GM12878 (cell line): Measurements from ENCODE around the gene EYA2. TPM values are rescaled to one million over a fixed set of nuclear protein-coding genes. Genes with fewer than 3 reads are reported as not detected.

Source experiments
- ATF2 ChIP-seq: IDR thresholded peaks from 2 replicates; pipeline ENCODE4 v1.6.1; 2012; ENCODE audit warnings: low read length, inconsistent platforms
- BCL3 ChIP-seq: IDR thresholded peaks from 2 replicates; pipeline ENCODE4 v1.6.1; 2011; ENCODE audit warnings: borderline replicate concordance, low read depth, mild to moderate bottlenecking, moderate library complexity, low read length; ENCODE audit not compliant: insufficient read depth, poor library complexity, severe bottlenecking
- CBX5 ChIP-seq: sonication (generic); IDR thresholded peaks from 2 replicates; pipeline ENCODE4 v1.6.1; 2016; ENCODE audit warnings: low read depth, moderate library complexity, mild to moderate bottlenecking, inconsistent platforms
- IKZF2 ChIP-seq, 2 experiments: fragments of 450-650 bp; IDR thresholded peaks; 2 replicates each; pipeline ENCODE4 v1.6.1; 2017; ENCODE audit warnings: mild to moderate bottlenecking in 2 of 2, moderate library complexity in 2 of 2
- IRF3 ChIP-seq: fragments of 450-650 bp; IDR thresholded peaks from 2 replicates; pipeline ENCODE4 v1.6.1; 2014; ENCODE audit warnings: mild to moderate bottlenecking
- IRF5 ChIP-seq: fragments of 450-650 bp; IDR thresholded peaks from 2 replicates; pipeline ENCODE4 v1.6.1; 2017; ENCODE audit warnings: borderline replicate concordance
- NKRF ChIP-seq: fragments of 450-650 bp; conservative IDR thresholded peaks from 2 replicates; pipeline ENCODE4 v1.6.1; 2017; ENCODE audit warnings: mild to moderate bottlenecking, moderate library complexity
- SREBF2 ChIP-seq: IDR thresholded peaks from 2 replicates; pipeline ENCODE4 v1.6.1; 2012; ENCODE audit warnings: mild to moderate bottlenecking, low read length
- SRF ChIP-seq, 2 experiments: IDR thresholded peaks; 2 replicates each; pipeline ENCODE4 v1.6.1; 2011; ENCODE audit warnings: low read depth in 2 of 2, low read length in 2 of 2, mild to moderate bottlenecking in 1 of 2, moderate library complexity in 1 of 2
- polyA plus RNA-seq, 11 experiments: library from polyadenylated mRNA; depleted of rRNA in 4 of 11; unstranded in 6 of 11; stranded (reverse) in 5 of 11; fragments of >200 nt; fragmentation: Nextera tagmentation in 4 of 11; fragmentation: Illumina TruSeq in 1 of 11; extraction: Ambion mirVana in 4 of 11; extraction: Trizol in 1 of 11; gene quantifications; 1 replicate in 1 of 11; 2 replicates in 10 of 11; pipeline versions ENCODE4 v1.2.1 to v1.2.3, GENCODE V29; 2011 to 2016; ENCODE audit warnings: inconsistent platforms in 2 of 11, missing spikeins in 2 of 11, low read depth in 1 of 11
- total RNA-seq, 4 experiments: library from RNA; depleted of rRNA in 3 of 4; stranded (reverse); fragments of >200 nt in 3 of 4; fragmentation: Illumina TruSeq in 1 of 4; extraction: Trizol in 1 of 4; gene quantifications; 2 replicates each; pipeline versions ENCODE4 v1.2.1 to v1.2.3, GENCODE V29; 2013 to 2021
- TF ChIP-seq, protein P1 (sequence below): fragments of 450-650 bp; IDR thresholded peaks from 2 replicates; pipeline ENCODE4 v1.6.1; 2018; ENCODE audit warnings: mild to moderate bottlenecking, low read depth, moderate library complexity; ENCODE audit not compliant: partially characterized antibody

The EYA2 gene
- total and polyA plus RNA-seq, 10 of the 15 experiments (the other 5 are each of a cell fraction or from before 2014, with no cell fraction given) = 0.20 TPM; not detected in 9

GRCh38 chr20:46937157-46937523 is 42.5 kb downstream of the EYA2 start (continued):
- TF ChIP-seq BCL3 = no peak
- TF ChIP-seq, protein P1, sequence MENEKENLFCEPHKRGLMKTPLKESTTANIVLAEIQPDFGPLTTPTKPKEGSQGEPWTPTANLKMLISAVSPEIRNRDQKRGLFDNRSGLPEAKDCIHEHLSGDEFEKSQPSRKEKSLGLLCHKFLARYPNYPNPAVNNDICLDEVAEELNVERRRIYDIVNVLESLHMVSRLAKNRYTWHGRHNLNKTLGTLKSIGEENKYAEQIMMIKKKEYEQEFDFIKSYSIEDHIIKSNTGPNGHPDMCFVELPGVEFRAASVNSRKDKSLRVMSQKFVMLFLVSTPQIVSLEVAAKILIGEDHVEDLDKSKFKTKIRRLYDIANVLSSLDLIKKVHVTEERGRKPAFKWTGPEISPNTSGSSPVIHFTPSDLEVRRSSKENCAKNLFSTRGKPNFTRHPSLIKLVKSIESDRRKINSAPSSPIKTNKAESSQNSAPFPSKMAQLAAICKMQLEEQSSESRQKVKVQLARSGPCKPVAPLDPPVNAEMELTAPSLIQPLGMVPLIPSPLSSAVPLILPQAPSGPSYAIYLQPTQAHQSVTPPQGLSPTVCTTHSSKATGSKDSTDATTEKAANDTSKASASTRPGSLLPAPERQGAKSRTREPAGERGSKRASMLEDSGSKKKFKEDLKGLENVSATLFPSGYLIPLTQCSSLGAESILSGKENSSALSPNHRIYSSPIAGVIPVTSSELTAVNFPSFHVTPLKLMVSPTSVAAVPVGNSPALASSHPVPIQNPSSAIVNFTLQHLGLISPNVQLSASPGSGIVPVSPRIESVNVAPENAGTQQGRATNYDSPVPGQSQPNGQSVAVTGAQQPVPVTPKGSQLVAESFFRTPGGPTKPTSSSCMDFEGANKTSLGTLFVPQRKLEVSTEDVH = no peak
- TF ChIP-seq SREBF2 = no peak
- TF ChIP-seq SRF (IDR thresholded peaks at IDR 0.05; ENCODE audit: low read depth in 2 of 2, low read length in 2 of 2) = no peak
- TF ChIP-seq IKZF2 (IDR thresholded peaks at IDR 0.05) = no peak
- TF ChIP-seq CBX5 = no peak
- no peak for TF ChIP-seq NKRF
- TF ChIP-seq IRF5 = no peak
- TF ChIP-seq IRF3 = no peak
- no peak for TF ChIP-seq ATF2
